Hepatocyte (in vitro differentiated cells): ENCODE data around the gene OGFOD2. TPM values are rescaled to one million over a fixed set of nuclear protein-coding genes. Genes with fewer than 3 reads are reported as not detected.

ENCODE experiments used
- DNase-seq: peaks from one replicate; pipeline ENCODE4 v3.0.0-alpha.2; 2016; ENCODE audit warnings: low spot score
- H2AFZ ChIP-seq: fragments of 200-600 bp; sonication (generic); 2 replicates; pipeline ENCODE4 v1.6.0; 2016; ENCODE audit warnings: antibody characterized with exemption, mild to moderate bottlenecking
- H3K27ac ChIP-seq: fragments of 200-600 bp; sonication (generic); 2 replicates; pipeline ENCODE4 v1.5.1; 2016; ENCODE audit warnings: mild to moderate bottlenecking
- H3K27me3 ChIP-seq: fragments of 200-600 bp; sonication (generic); 2 replicates; pipeline ENCODE4 v1.6.1; 2016
- H3K36me3 ChIP-seq: fragments of 200-600 bp; sonication (generic); replicated peaks from 2 replicates; pipeline ENCODE4 v1.5.1; 2016; ENCODE audit warnings: low read depth; ENCODE audit not compliant: insufficient read depth
- H3K4me1 ChIP-seq: fragments of 200-600 bp; sonication (generic); 2 replicates; pipeline ENCODE4 v1.5.1; 2016; ENCODE audit warnings: mild to moderate bottlenecking, moderate library complexity; ENCODE audit not compliant: insufficient read depth
- H3K4me2 ChIP-seq: fragments of 200-600 bp; sonication (generic); 2 replicates; pipeline ENCODE4 v1.6.0; 2016
- H3K4me3 ChIP-seq: fragments of 200-600 bp; sonication (generic); 2 replicates; pipeline ENCODE4 v1.5.1; 2016; ENCODE audit warnings: mild to moderate bottlenecking
- H3K79me2 ChIP-seq: fragments of 200-600 bp; sonication (generic); 2 replicates; pipeline ENCODE4 v1.6.0; 2017; ENCODE audit warnings: mild to moderate bottlenecking
- H3K9me2 ChIP-seq: fragments of 200-600 bp; sonication (generic); replicated peaks from 2 replicates; pipeline ENCODE4 v1.6.0; 2017; ENCODE audit warnings: mild to moderate bottlenecking; ENCODE audit not compliant: insufficient read depth
- H3K9me3 ChIP-seq: fragments of 200-600 bp; sonication (generic); 2 replicates; pipeline ENCODE4 v1.5.1; 2016; ENCODE audit warnings: low read depth, mild to moderate bottlenecking
- H4K20me1 ChIP-seq: fragments of 200-600 bp; sonication (generic); 2 replicates; pipeline ENCODE4 v1.6.0; 2016; ENCODE audit warnings: mild to moderate bottlenecking; ENCODE audit not compliant: insufficient read depth, poor library complexity, severe bottlenecking
- CTCF ChIP-seq: fragments of 200-600 bp; sonication (generic); IDR thresholded peaks from 2 replicates; pipeline ENCODE4 v1.5.1; 2016; ENCODE audit warnings: antibody characterized with exemption, mild to moderate bottlenecking; ENCODE audit not compliant: poor library complexity
- EZH2 ChIP-seq: fragments of 200-600 bp; sonication (generic); IDR thresholded peaks from 2 replicates; pipeline ENCODE4 v1.6.1; 2016; ENCODE audit warnings: antibody characterized with exemption, mild to moderate bottlenecking, borderline replicate concordance
- EZH2phosphoT487 ChIP-seq: fragments of 200-600 bp; sonication (generic); IDR thresholded peaks from one replicate; pipeline ENCODE4 v1.6.1; 2018; ENCODE audit warnings: antibody characterized with exemption, mild to moderate bottlenecking, low read depth, moderate library complexity; ENCODE audit not compliant: unreplicated experiment, severe bottlenecking
- WGBS: methylation state at CpG from one replicate; pipeline ENCODE4 v1.1.6; 2016; ENCODE audit warnings: low lambda C conversion rate; ENCODE audit errors: missing lambda C conversion rate; 5-methylcytosine and 5-hydroxymethylcytosine counted together
- polyA plus RNA-seq: library from polyadenylated mRNA; unstranded; fragments of >200 nt; fragmentation: Nextera tagmentation; extraction: Ambion mirVana; gene quantifications from 2 replicates; pipeline ENCODE4 v1.2.1, GENCODE V29; 2016
- total RNA-seq: library from RNA; depleted of rRNA; stranded (reverse); fragments of >200 nt; gene quantifications from 2 replicates; pipeline ENCODE4 v1.2.3, GENCODE V29; 2014

The OGFOD2 gene
- total and polyA plus RNA-seq, 2 experiments from 2014 or later, result 11.4 to 26.5 TPM

- H3K9me2 ChIP-seq, result no peaks in the 10 kb centered on the region
- H4K20me1 ChIP-seq, result no peaks in the 10 kb centered on the region
- no peaks in the 10 kb centered on the region for H3K36me3 ChIP-seq
- no peaks in the 10 kb centered on the region for H3K79me2 ChIP-seq
- no peak overlapping the region for H3K27ac ChIP-seq
- DNase-seq, result no peak
- no peaks in the 10 kb centered on the region for H3K27me3 ChIP-seq
- WGBS, result 95% methylated on average over 23 of the region's 27 CpGs
- no peak overlapping the region for H3K4me3 ChIP-seq
- no peak for TF ChIP-seq CTCF
- no peak for TF ChIP-seq EZH2
- no peak for TF ChIP-seq EZH2phosphoT487
- peaks cover 6% of the 10 kb centered on the region for H3K4me1 ChIP-seq
- H3K4me2 ChIP-seq, result no peak overlapping the region
- H3K9me3 ChIP-seq, result no peaks in the 10 kb centered on the region
- no peak overlapping the region for H2AFZ ChIP-seq
Measured at GRCh38 chr12:122949816-122950675, 25.0 kb upstream of the OGFOD2 start.

DNA sequence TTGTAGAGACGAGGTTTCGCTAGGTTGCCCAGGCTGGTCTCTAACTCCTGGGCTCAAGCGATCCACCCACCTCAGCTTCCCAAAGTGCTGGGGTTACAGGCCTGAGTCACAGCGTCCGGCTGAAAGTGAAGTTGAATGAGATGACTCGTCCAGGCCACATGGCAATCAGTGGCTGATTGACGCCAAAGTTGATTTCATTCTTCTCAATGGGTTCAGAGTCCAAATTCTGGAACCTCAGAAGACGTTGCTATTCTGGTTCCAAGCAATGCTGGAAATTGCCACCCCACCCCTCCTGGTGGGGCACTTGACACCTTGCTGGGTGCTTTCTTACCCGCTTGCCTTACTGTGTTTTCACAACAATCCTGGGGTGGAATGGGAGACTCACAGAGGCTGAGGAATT lies 23.6 kb upstream of the OGFOD2 start:
- H2AFZ ChIP-seq, result no peak overlapping the region
- 83% methylated on average over 9 of the region's 9 CpGs for WGBS
- H3K4me2 ChIP-seq, result no peak overlapping the region
- TF ChIP-seq EZH2phosphoT487, result no peak
- TF ChIP-seq EZH2, result no peak
- no peak for TF ChIP-seq CTCF
- H3K79me2 ChIP-seq, result no peaks in the 10 kb centered on the region
- H3K36me3 ChIP-seq, result no peaks in the 10 kb centered on the region
- DNase-seq, result peak; percentile 58
- no peaks in the 10 kb centered on the region for H3K9me2 ChIP-seq
- H3K27ac ChIP-seq, result peak overlapping the region; percentile 61
- H3K27me3 ChIP-seq, result no peaks in the 10 kb centered on the region
- no peaks in the 10 kb centered on the region for H3K9me3 ChIP-seq
- H3K4me1 ChIP-seq, result peaks cover 6% of the 10 kb centered on the region
- H4K20me1 ChIP-seq, result no peaks in the 10 kb centered on the region
- H3K4me3 ChIP-seq, result no peak overlapping the region

- Histone ChIP-seq H3K36me3 (no peaks in the 10 kb centered on the region), H3K4me1 (peaks cover 3% of the 10 kb centered on the region), H3K27ac (peak overlapping the region; percentile 61), H3K4me2 (no peak overlapping the region), H3K9me3 (no peaks in the 10 kb centered on the region), H3K27me3 (no peaks in the 10 kb centered on the region), H3K9me2 (no peaks in the 10 kb centered on the region), H3K4me3 (no peak overlapping the region), H4K20me1 (no peaks in the 10 kb centered on the region), H3K79me2 (no peaks in the 10 kb centered on the region), H2AFZ (no peak overlapping the region)
- 68% methylated on average over 12 of the region's 12 CpGs for WGBS
- TF ChIP-seq EZH2phosphoT487, result no peak
- peak; percentile 86 for TF ChIP-seq CTCF
- DNase-seq, result peak; percentile 85
Measured at GRCh38 chr12:122951979-122952892, 22.8 kb upstream of the OGFOD2 start.
